ENCODE data around the gene GRIN1. TPM values are rescaled to one million over a fixed set of nuclear protein-coding genes. Genes with fewer than 3 reads are reported as not detected.
"Not testable (repeated sequence)": the region's sequence is repeated elsewhere in the genome, so short reads cannot be mapped to it uniquely, and the experiment has no call there.

GRIN1 gene
- total and polyA plus RNA-seq, 12 donors, result not detected

- peak overlapping the region; percentile 50 to 94 (median 82) for H3K4me3 ChIP-seq
- peak overlapping the region in 9 of 10 donors; percentile 67 to 87 (median 82) for H3K27ac ChIP-seq
- H3K4me1 ChIP-seq, result peaks cover 9 to 42% (median 28%) of the 10 kb centered on the region in 9 donors
- peaks cover 0 to 15% (median 0%) of the 10 kb centered on the region in 11 donors for H3K9me3 ChIP-seq
- H3K36me3 ChIP-seq, result no peaks in the 10 kb centered on the region
- WGBS, 2 donors, result 6 to 8% methylated on average over 58 of the region's 58 CpGs
- peaks cover 0 to 43% (median 26%) of the 10 kb centered on the region in 7 donors for H3K27me3 ChIP-seq
- peak in 2 of 8 donors; percentile 3 to 7 for ATAC-seq
- intact Hi-C loops (cut with DNase I), result loop anchor here in 2 of 10 donors (10.0 kb wide), 1 partner anchor 55 kb away; the partner anchor contains the start of genes ANAPC2 (in 2 of the 2) and SSNA1 (in 2 of the 2)
- TF ChIP-seq CTCF (IDR thresholded peaks at IDR 0.05), result no peak
- DNase-seq, result no peak
Measured at GRCh38 chr9:137130176-137130755, 8.7 kb upstream of the GRIN1 start.

- no peak for ATAC-seq
- no peak for TF ChIP-seq CTCF (IDR thresholded peaks at IDR 0.05)
- 76 to 90% methylated on average over 4 of the region's 4 CpGs for WGBS, 2 donors
- Histone ChIP-seq H3K36me3 (no peaks in the 10 kb centered on the region), H3K9me3 (peaks cover 0 to 15% (median 0%) of the 10 kb centered on the region in 11 donors), H3K27ac (no peak overlapping the region), H3K27me3 (peaks cover 26 to 80% (median 63%) of the 10 kb centered on the region in 7 donors), H3K4me3 (no peak overlapping the region), H3K4me1 (peaks cover 0 to 17% (median 7%) of the 10 kb centered on the region in 9 donors)
- intact Hi-C loops (cut with DNase I), result loop anchor here in 2 of 10 donors (10.0 kb wide), 1 partner anchor 51 kb away; the partner anchor contains the start of genes ANAPC2 (in 2 of the 2) and SSNA1 (in 2 of the 2)
- DNase-seq, result no peak
Measured at GRCh38 chr9:137134191-137134590, 4.8 kb upstream of the GRIN1 start.

DNA sequence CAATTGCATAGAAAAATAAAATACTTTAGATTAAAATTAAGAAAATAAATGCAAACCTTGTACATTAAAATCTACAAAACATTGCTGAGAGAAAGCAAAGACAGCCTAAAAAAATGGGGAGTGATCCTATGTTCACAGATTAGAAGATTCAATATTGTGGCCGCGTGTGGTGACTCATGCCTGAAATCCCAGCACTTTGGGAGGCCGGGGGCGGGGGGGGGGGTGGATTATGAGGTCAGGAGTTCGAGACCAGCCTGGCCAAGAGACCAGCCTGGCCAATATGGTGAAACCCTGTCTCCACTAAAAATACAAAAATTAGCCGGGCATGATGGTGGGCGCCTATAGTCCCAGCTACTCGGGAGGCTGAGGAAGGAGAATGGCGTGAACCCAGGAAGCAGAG is 3.8 kb upstream of the GRIN1 start:
- not testable (repeated sequence) for H3K4me3 ChIP-seq, DNase-seq, H3K36me3 ChIP-seq, ATAC-seq, H3K27ac ChIP-seq, H3K4me1 ChIP-seq
- H3K27me3 ChIP-seq, result peaks cover 33 to 89% (median 73%) of the 10 kb centered on the region in 7 donors
- 83 to 85% methylated on average over 9 of the region's 9 CpGs for WGBS, 2 donors
- H3K9me3 ChIP-seq, result peaks cover 0 to 10% (median 0%) of the 10 kb centered on the region in 11 donors
- intact Hi-C loops (cut with DNase I), result loop anchor here in 3 of 10 donors (5.0 to 10.0 kb wide), 2 partner anchors 37 to 50 kb away; partner anchors contain the start of genes ANAPC2 (in 2 of the 3), SSNA1 (in 2 of the 3), LRRC26 (in 1 of the 3) and TMEM210 (in 1 of the 3)

DNA sequence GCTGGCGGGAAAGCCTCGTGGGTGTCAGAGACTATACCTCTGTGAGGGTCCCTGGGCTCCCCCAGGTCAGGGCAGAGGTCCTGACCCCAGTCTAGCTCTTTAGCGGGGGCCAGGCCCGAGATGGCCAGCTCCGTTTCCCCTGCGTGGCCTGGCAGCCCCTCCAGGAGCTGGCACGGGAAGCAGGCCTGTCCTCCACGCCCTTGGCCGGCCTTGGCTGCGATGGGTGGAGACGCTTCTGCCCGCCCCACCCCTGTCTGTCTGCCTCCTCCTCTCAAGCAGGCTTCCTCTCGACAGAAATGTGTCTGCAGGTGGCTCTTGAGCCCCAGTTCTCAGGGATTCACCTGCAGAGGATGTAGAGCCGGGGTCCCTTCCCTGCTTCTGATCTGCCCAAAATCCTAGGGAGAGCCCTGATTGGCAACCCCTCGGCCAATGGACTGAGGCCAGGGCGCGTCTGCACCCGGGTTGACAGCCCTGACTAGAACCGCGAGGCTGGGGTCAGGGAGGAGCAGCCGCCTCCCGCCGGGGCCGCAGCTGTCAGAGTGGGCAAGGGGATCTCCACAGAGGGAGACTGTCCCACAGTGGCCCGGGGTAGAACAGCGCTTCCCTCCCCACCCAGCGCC is 2.6 kb upstream of the GRIN1 start:
- intact Hi-C loops (cut with DNase I), result loop anchor here in 3 of 10 donors (5.0 to 10.0 kb wide), 2 partner anchors 36 to 48 kb away; partner anchors contain the start of genes ANAPC2 (in 2 of the 3), SSNA1 (in 2 of the 3), LRRC26 (in 1 of the 3) and TMEM210 (in 1 of the 3)
- Histone ChIP-seq H3K9me3 (no peaks in the 10 kb centered on the region), H3K36me3 (no peaks in the 10 kb centered on the region), H3K27me3 (peaks cover 44 to 90% (median 82%) of the 10 kb centered on the region in 7 donors), H3K4me3 (no peak overlapping the region), H3K27ac (no peak overlapping the region), H3K4me1 (peaks cover 0 to 7% (median 5%) of the 10 kb centered on the region in 9 donors)
- ATAC-seq, result no peak
- no peak for DNase-seq
- WGBS, 2 donors, result 27 to 37% methylated on average over 27 of the region's 27 CpGs
- no peak for TF ChIP-seq CTCF (IDR thresholded peaks at IDR 0.05)
